Tibial nerve (tissue), 4 donors: ENCODE data around the gene DNAJB13. TPM values are rescaled to one million over a fixed set of nuclear protein-coding genes. Genes with fewer than 3 reads are reported as not detected.

Experiments used
- DNase-seq, 2 donors: peaks; one replicate each; pipeline ENCODE4 v3.0.0-alpha.2; 2019; ENCODE audit warnings: low spot score in 2 of 2
- H3K27ac ChIP-seq, 4 donors: fragments of 200-600 bp; sonication (generic) in 3 of 4; one replicate each; pipeline ENCODE4 v1.5.1; 2017 to 2019; ENCODE audit warnings: mild to moderate bottlenecking in 1 of 4
- H3K27me3 ChIP-seq, 2 donors: fragments of 200-600 bp; sonication (generic) in 1 of 2; one replicate each; pipeline versions ENCODE4 v1.5.1 to v1.6.0; 2017 to 2019
- H3K36me3 ChIP-seq, 3 donors: fragments of 200-600 bp; sonication (generic); one replicate each; pipeline ENCODE4 v1.5.1; 2018 to 2019
- H3K4me1 ChIP-seq, 4 donors: fragments of 200-600 bp; sonication (generic) in 3 of 4; one replicate each; pipeline ENCODE4 v1.5.1; 2017 to 2019
- H3K4me3 ChIP-seq, 4 donors: fragments of 200-600 bp; sonication (generic) in 3 of 4; one replicate each; pipeline ENCODE4 v1.5.1; 2017 to 2019; ENCODE audit warnings: mild to moderate bottlenecking in 1 of 4, moderate library complexity in 1 of 4
- H3K9me3 ChIP-seq, 4 donors: fragments of 200-600 bp; sonication (generic) in 3 of 4; one replicate each; pipeline ENCODE4 v1.5.1; 2017 to 2019
- CTCF ChIP-seq, 5 experiments: fragments of 200-600 bp in 3 of 5; fragments of 450-650 bp in 2 of 5; sonication (generic) in 3 of 5; IDR thresholded peaks; one replicate each; pipeline ENCODE4 v1.5.1; 2016 to 2019; ENCODE audit warnings: antibody characterized with exemption in 5 of 5, mild to moderate bottlenecking in 3 of 5, moderate library complexity in 2 of 5
- EP300 ChIP-seq, 2 donors: sonication (generic); formaldehyde crosslinking; IDR thresholded peaks; one replicate each; pipeline ENCODE4 v1.6.1; 2017; ENCODE audit warnings: antibody characterized with exemption in 2 of 2, mild to moderate bottlenecking in 1 of 2
- POLR2A ChIP-seq, 2 donors: fragments of 450-650 bp; IDR thresholded peaks; one replicate each; pipeline ENCODE4 v1.6.1; 2017; ENCODE audit warnings: antibody characterized with exemption in 2 of 2, mild to moderate bottlenecking in 2 of 2, moderate library complexity in 2 of 2
- WGBS, 2 donors: methylation state at CpG; one replicate each; pipeline ENCODE4 v1.1.5; 2018; 5-methylcytosine and 5-hydroxymethylcytosine counted together
- total RNA-seq, 4 donors: library from RNA; depleted of rRNA; stranded (reverse); fragments of >200 nt; gene quantifications; one replicate each; pipeline ENCODE4 v1.1.0, GENCODE V29; 2016

DNAJB13 gene
- total RNA-seq, 4 donors from 2014 or later = 1.2 TPM; not detected in 3

GRCh38 chr11:73968356-73968966 lies 17.6 kb downstream of the DNAJB13 start:
- Histone ChIP-seq H3K27me3 (no peaks in the 10 kb centered on the region), H3K27ac (no peak overlapping the region), H3K4me3 (no peak overlapping the region), H3K9me3 (no peaks in the 10 kb centered on the region), H3K36me3 (no peaks in the 10 kb centered on the region), H3K4me1 (peaks cover 0 to 15% (median 3%) of the 10 kb centered on the region in 4 donors)
- TF ChIP-seq CTCF (IDR thresholded peaks at IDR 0.05) = no peak
- no peak for TF ChIP-seq EP300 (IDR thresholded peaks at IDR 0.05)
- no peak for TF ChIP-seq POLR2A (IDR thresholded peaks at IDR 0.05)
- 91% methylated on average over 15 of the region's 15 CpGs for WGBS, 2 donors
- DNase-seq = no peak

DNA sequence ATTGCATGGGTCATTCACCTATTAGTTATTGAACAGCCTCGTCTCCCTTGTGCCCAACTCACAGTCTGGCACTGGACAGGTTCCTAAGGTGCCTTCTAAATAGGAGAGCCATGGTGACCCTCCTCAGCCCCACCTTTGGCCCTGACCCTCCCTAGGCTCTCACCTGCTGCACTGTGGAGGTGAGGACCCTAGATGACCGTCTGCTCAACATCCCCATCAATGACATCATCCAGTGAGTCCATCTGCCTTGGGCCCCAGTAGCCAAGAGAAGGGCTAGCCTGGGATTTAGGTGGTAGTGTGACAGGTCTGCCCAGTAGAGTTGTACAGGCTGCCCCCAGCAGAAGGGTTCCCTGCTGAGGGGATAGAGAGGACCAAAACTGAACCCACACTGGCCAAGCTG lies 18.3 kb downstream of the DNAJB13 start:
- DNase-seq = no peak

GRCh38 chr11:73969991-73970800 lies 19.4 kb downstream of the DNAJB13 start:
- DNase-seq = no peak
- H3K27me3 ChIP-seq = no peaks in the 10 kb centered on the region
- no peak overlapping the region for H3K27ac ChIP-seq
- no peak overlapping the region for H3K4me3 ChIP-seq
- WGBS, 2 donors = 76 to 79% methylated on average over 10 to 13 of the region's 13 CpGs
- H3K4me1 ChIP-seq = peaks cover 0 to 18% (median 10%) of the 10 kb centered on the region in 4 donors
- H3K36me3 ChIP-seq = peaks cover 0 to 9% (median 0%) of the 10 kb centered on the region in 3 donors
- TF ChIP-seq CTCF (IDR thresholded peaks at IDR 0.05) (no peak), EP300 (IDR thresholded peaks at IDR 0.05) (no peak), POLR2A (IDR thresholded peaks at IDR 0.05) (no peak)
- no peaks in the 10 kb centered on the region for H3K9me3 ChIP-seq

More for the DNA sequence above, 18.3 kb downstream of the DNAJB13 start:
- Histone ChIP-seq H3K4me1 (peaks cover 0 to 19% (median 8%) of the 10 kb centered on the region in 4 donors), H3K36me3 (no peaks in the 10 kb centered on the region), H3K4me3 (no peak overlapping the region), H3K9me3 (no peaks in the 10 kb centered on the region), H3K27me3 (no peaks in the 10 kb centered on the region), H3K27ac (no peak overlapping the region)
- TF ChIP-seq POLR2A (IDR thresholded peaks at IDR 0.05) (no peak), CTCF (IDR thresholded peaks at IDR 0.05) (no peak), EP300 (IDR thresholded peaks at IDR 0.05) (no peak)
- WGBS, 2 donors = 70 to 95% methylated on average over 1 to 2 of the region's 2 CpGs

- no peak overlapping the region for H3K27ac ChIP-seq
- H3K27me3 ChIP-seq = no peaks in the 10 kb centered on the region
- WGBS, 2 donors = 88 to 93% methylated on average over 6 of the region's 6 CpGs
- peaks cover 0 to 18% (median 10%) of the 10 kb centered on the region in 4 donors for H3K4me1 ChIP-seq
- no peaks in the 10 kb centered on the region for H3K9me3 ChIP-seq
- peaks cover 0 to 20% (median 0%) of the 10 kb centered on the region in 3 donors for H3K36me3 ChIP-seq
- H3K4me3 ChIP-seq = no peak overlapping the region
- DNase-seq = no peak
- TF ChIP-seq POLR2A (IDR thresholded peaks at IDR 0.05) (no peak), CTCF (IDR thresholded peaks at IDR 0.05) (no peak)
These were observed 20.4 kb downstream of the DNAJB13 start for GRCh38 chr11:73971175-73971719.

DNA sequence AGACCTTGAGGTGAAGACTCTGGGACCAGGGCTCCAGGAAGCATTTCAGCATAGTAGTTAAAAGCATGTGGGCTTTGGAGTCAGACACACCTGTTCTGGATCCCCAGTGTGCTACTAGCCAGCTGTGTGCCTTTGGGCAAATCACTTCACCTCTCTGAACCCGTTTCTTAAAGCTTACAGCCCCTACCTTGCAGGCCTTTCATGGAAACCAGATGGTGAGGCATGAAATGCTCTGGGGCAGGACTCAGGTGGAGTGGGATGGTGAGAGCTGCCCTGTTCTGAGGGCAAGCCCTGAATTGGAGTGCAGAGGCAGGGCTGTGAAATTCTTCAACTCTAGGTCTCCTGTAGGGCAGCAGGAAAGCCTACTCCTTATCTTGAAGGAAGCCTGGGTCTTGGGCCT lies 21.4 kb downstream of the DNAJB13 start:
- DNase-seq = no peak
- Histone ChIP-seq H3K4me3 (no peak overlapping the region), H3K4me1 (peaks cover 0 to 18% (median 10%) of the 10 kb centered on the region in 4 donors), H3K27me3 (no peaks in the 10 kb centered on the region), H3K9me3 (no peaks in the 10 kb centered on the region), H3K27ac (peak overlapping the region in 1 of 4 donors; percentile 27), H3K36me3 (peaks cover 0 to 28% (median 4%) of the 10 kb centered on the region in 3 donors)
- TF ChIP-seq EP300 (IDR thresholded peaks at IDR 0.05) (no peak), POLR2A (IDR thresholded peaks at IDR 0.05) (no peak), CTCF (IDR thresholded peaks at IDR 0.05) (no peak)
- WGBS, 2 donors = 67 to 83% methylated on average over 1 of the region's 1 CpG
